ENCODE data around the gene GDA.

GDA gene

GRCh38 chr9:72292874-72293607, 143.8 kb downstream of the GDA start:
- no peak for TF ChIP-seq REST (IDR thresholded peaks at IDR 0.05; ENCODE audit: insufficient read depth in 1 of 2, low read depth in 2 of 2, low read length in 2 of 2)
- no peak for TF ChIP-seq POLR2AphosphoS5 (IDR thresholded peaks at IDR 0.05; ENCODE audit: low read depth, low read length)
- no peak for TF ChIP-seq TAF1 (IDR thresholded peaks at IDR 0.05; ENCODE audit: borderline replicate concordance, insufficient read depth, low read length)
- TF ChIP-seq SIN3A (IDR thresholded peaks at IDR 0.05; ENCODE audit: borderline replicate concordance, insufficient read depth, low read length), result no peak
- no peak for TF ChIP-seq FOXP2 (optimal IDR thresholded peaks at IDR 0.05; ENCODE audit: borderline replicate concordance, extremely low read depth, extremely low read length, insufficient read depth)

GRCh38 chr9:72294936-72295335, 145.7 kb downstream of the GDA start:
- TF ChIP-seq REST (IDR thresholded peaks at IDR 0.05; ENCODE audit: insufficient read depth in 1 of 2, low read depth in 2 of 2, low read length in 2 of 2), result no peak
- no peak for TF ChIP-seq POLR2AphosphoS5 (IDR thresholded peaks at IDR 0.05; ENCODE audit: low read depth, low read length)
- TF ChIP-seq FOXP2 (optimal IDR thresholded peaks at IDR 0.05; ENCODE audit: borderline replicate concordance, extremely low read depth, extremely low read length, insufficient read depth), result no peak
- no peak for TF ChIP-seq TAF1 (IDR thresholded peaks at IDR 0.05; ENCODE audit: borderline replicate concordance, insufficient read depth, low read length)
- no peak for TF ChIP-seq SIN3A (IDR thresholded peaks at IDR 0.05; ENCODE audit: borderline replicate concordance, insufficient read depth, low read length)

- TF ChIP-seq SIN3A (IDR thresholded peaks at IDR 0.05; ENCODE audit: borderline replicate concordance, insufficient read depth, low read length), result no peak
- no peak for TF ChIP-seq TAF1 (IDR thresholded peaks at IDR 0.05; ENCODE audit: borderline replicate concordance, insufficient read depth, low read length)
- no peak for TF ChIP-seq REST (IDR thresholded peaks at IDR 0.05; ENCODE audit: insufficient read depth in 1 of 2, low read depth in 2 of 2, low read length in 2 of 2)
- no peak for TF ChIP-seq POLR2AphosphoS5 (IDR thresholded peaks at IDR 0.05; ENCODE audit: low read depth, low read length)
- TF ChIP-seq FOXP2 (optimal IDR thresholded peaks at IDR 0.05; ENCODE audit: borderline replicate concordance, extremely low read depth, extremely low read length, insufficient read depth), result no peak
Observed at GRCh38 chr9:72297516-72297915, 148.3 kb downstream of the GDA start.

- TF ChIP-seq FOXP2 (optimal IDR thresholded peaks at IDR 0.05; ENCODE audit: borderline replicate concordance, extremely low read depth, extremely low read length, insufficient read depth) (no peak), SIN3A (IDR thresholded peaks at IDR 0.05; ENCODE audit: borderline replicate concordance, insufficient read depth, low read length) (no peak), TAF1 (IDR thresholded peaks at IDR 0.05; ENCODE audit: borderline replicate concordance, insufficient read depth, low read length) (no peak), REST (IDR thresholded peaks at IDR 0.05; ENCODE audit: insufficient read depth in 1 of 2, low read depth in 2 of 2, low read length in 2 of 2) (no peak), POLR2AphosphoS5 (IDR thresholded peaks at IDR 0.05; ENCODE audit: low read depth, low read length) (no peak)
Observed at GRCh38 chr9:72299017-72299603, 149.9 kb downstream of the GDA start.

Data from PFSK-1 (cell line).